MM.1S (cell line): ENCODE results near the gene TTYH1.
A peak's percentile ranks its signal among the peaks of the same experiment; 100 is the strongest.
"Not testable (repeated sequence)": the region's sequence is repeated elsewhere in the genome, so short reads cannot be mapped to it uniquely, and the experiment has no call there.

Source experiments
- DNase-seq: peaks from one replicate; pipeline ENCODE4 v3.0.0-alpha.2; 2015
- H2AFZ ChIP-seq: fragments of 300-600 bp; sonication (generic); 2 replicates; pipeline ENCODE4 v1.6.0; 2016; ENCODE audit warnings: antibody characterized with exemption, low read length
- H3F3A ChIP-seq: fragments of 300-600 bp; sonication (generic); 2 replicates; pipeline ENCODE4 v1.6.1; 2016; ENCODE audit warnings: mild to moderate bottlenecking, antibody characterized with exemption, low read length, moderate library complexity, mixed read lengths; ENCODE audit not compliant: insufficient read depth
- H3K27ac ChIP-seq: fragments of 300-600 bp; sonication (generic); 2 replicates; pipeline ENCODE4 v1.5.1; 2016; ENCODE audit warnings: mild to moderate bottlenecking, low read length
- H3K27me3 ChIP-seq: fragments of 300-600 bp; sonication (generic); replicated peaks from 2 replicates; pipeline ENCODE4 v1.6.0; 2016; ENCODE audit warnings: low read length; ENCODE audit not compliant: insufficient read depth
- H3K36me3 ChIP-seq: fragments of 300-600 bp; sonication (generic); replicated peaks from 2 replicates; pipeline ENCODE4 v1.6.1; 2016; ENCODE audit warnings: mild to moderate bottlenecking, low read length, mixed read lengths; ENCODE audit not compliant: insufficient read depth
- H3K4me1 ChIP-seq: fragments of 300-600 bp; sonication (generic); 2 replicates; pipeline ENCODE4 v1.6.1; 2016; ENCODE audit warnings: low read length, mixed read lengths
- H3K4me2 ChIP-seq: fragments of 300-600 bp; sonication (generic); 2 replicates; pipeline ENCODE4 v1.6.0; 2016; ENCODE audit warnings: low read depth, low read length
- H3K4me3 ChIP-seq: fragments of 300-600 bp; sonication (generic); 2 replicates; pipeline ENCODE4 v1.5.1; 2016; ENCODE audit warnings: low read length, mixed read lengths
- H3K79me2 ChIP-seq: fragments of 300-600 bp; sonication (generic); 2 replicates; pipeline ENCODE4 v1.6.1; 2016; ENCODE audit warnings: mixed run types, low read length, mixed read lengths
- H3K9ac ChIP-seq: fragments of 300-600 bp; sonication (generic); 2 replicates; pipeline ENCODE4 v1.6.1; 2016; ENCODE audit warnings: low read length, mixed read lengths
- H3K9me2 ChIP-seq: fragments of 300-600 bp; sonication (generic); replicated peaks from 2 replicates; pipeline ENCODE4 v1.6.1; 2016; ENCODE audit warnings: mild to moderate bottlenecking, low read length, mixed read lengths; ENCODE audit not compliant: insufficient read depth
- H3K9me3 ChIP-seq: fragments of 300-600 bp; sonication (generic); replicated peaks from 2 replicates; pipeline ENCODE4 v1.6.1; 2016; ENCODE audit warnings: mild to moderate bottlenecking, low read length, mixed read lengths; ENCODE audit not compliant: insufficient read depth
- H4K20me1 ChIP-seq: fragments of 300-600 bp; sonication (generic); 2 replicates; pipeline ENCODE4 v1.6.1; 2016; ENCODE audit warnings: mild to moderate bottlenecking, low read length, moderate library complexity, mixed read lengths; ENCODE audit not compliant: insufficient read depth
- CTCF ChIP-seq: fragments of 300-600 bp; sonication (generic); IDR thresholded peaks from 2 replicates; pipeline ENCODE4 v1.5.1; 2016; ENCODE audit warnings: antibody characterized with exemption, low read length, mixed read lengths
- EZH2 ChIP-seq: fragments of 300-600 bp; sonication (generic); optimal IDR thresholded peaks from 2 replicates; pipeline ENCODE3; 2017; ENCODE audit warnings: low read depth, mild to moderate bottlenecking, antibody characterized with exemption, low read length, mixed read lengths
- EZH2phosphoT487 ChIP-seq: fragments of 300-600 bp; sonication (generic); IDR thresholded peaks from 2 replicates; pipeline ENCODE4 v1.6.1; 2018; ENCODE audit warnings: antibody characterized with exemption, low read length

TTYH1 gene

GRCh38 chr19:54370434-54370796, 44.8 kb upstream of the TTYH1 start:
- peaks cover 10% of the 10 kb centered on the region; the same call in 1 of the 2 replicates for H3K27me3 ChIP-seq
- not testable (repeated sequence) for H3K4me2 ChIP-seq

GRCh38 chr19:54371453-54371852, 43.8 kb upstream of the TTYH1 start:
- H3K9me3 ChIP-seq, H3K36me3 ChIP-seq, H3K9ac ChIP-seq, H3K4me2 ChIP-seq, H3K4me3 ChIP-seq, H3K9me2 ChIP-seq, H2AFZ ChIP-seq, H4K20me1 ChIP-seq, DNase-seq: not testable (repeated sequence)
- Histone ChIP-seq H3K27me3 (peaks cover 10% of the 10 kb centered on the region; the same call in 1 of the 2 replicates), H3K27ac (peak overlapping the region; percentile 46; the same call in 1 of the 2 replicates), H3K79me2 (peaks cover 26% of the 10 kb centered on the region), H3F3A (peaks cover 28% of the 10 kb centered on the region; the same call in 1 of the 2 replicates), H3K4me1 (peaks cover 16% of the 10 kb centered on the region)

More at GRCh38 chr19:54370434-54370796, 44.8 kb upstream of the TTYH1 start:
- H3F3A ChIP-seq: peaks cover 28% of the 10 kb centered on the region; the same call in 1 of the 2 replicates
- peak overlapping the region; percentile 41; the same call in 1 of the 2 replicates for H3K4me3 ChIP-seq
- H3K9me2 ChIP-seq, H3K36me3 ChIP-seq, H3K9me3 ChIP-seq, H2AFZ ChIP-seq, H4K20me1 ChIP-seq: not testable (repeated sequence)
- DNase-seq: peak; percentile 79
- peaks cover 36% of the 10 kb centered on the region for H3K79me2 ChIP-seq
- peak overlapping the region; percentile 41; the same call in 1 of the 2 replicates for H3K9ac ChIP-seq
- H3K4me1 ChIP-seq: peaks cover 16% of the 10 kb centered on the region
- H3K27ac ChIP-seq: peak overlapping the region; percentile 46

GRCh38 chr19:54373781-54374631, 41.3 kb upstream of the TTYH1 start:
- Histone ChIP-seq H3K27me3 (peaks cover 5% of the 10 kb centered on the region; the same call in 1 of the 2 replicates), H3K4me3 (no peak overlapping the region), H4K20me1 (no peaks in the 10 kb centered on the region), H3K9me2 (no peaks in the 10 kb centered on the region), H3F3A (peaks cover 44% of the 10 kb centered on the region), H2AFZ (no peak overlapping the region), H3K27ac (peak overlapping the region; percentile 51; the same call in 1 of the 2 replicates), H3K9ac (no peak overlapping the region), H3K4me2 (no peak overlapping the region; the same call in 1 of the 2 replicates), H3K9me3 (no peaks in the 10 kb centered on the region), H3K79me2 (peaks cover 7% of the 10 kb centered on the region), H3K4me1 (peaks cover 21% of the 10 kb centered on the region), H3K36me3 (no peaks in the 10 kb centered on the region)
- no peak for TF ChIP-seq EZH2phosphoT487
- DNase-seq: peak; percentile 66

GRCh38 chr19:54375181-54375938, 39.9 kb upstream of the TTYH1 start:
- not testable (repeated sequence) for H3K9me3 ChIP-seq, H3K4me3 ChIP-seq, H3K9me2 ChIP-seq, H3K4me2 ChIP-seq, H3K27me3 ChIP-seq, DNase-seq, H2AFZ ChIP-seq, H3K36me3 ChIP-seq, H3K9ac ChIP-seq, H4K20me1 ChIP-seq, H3K27ac ChIP-seq, H3K79me2 ChIP-seq
- Histone ChIP-seq H3F3A (peaks cover 45% of the 10 kb centered on the region), H3K4me1 (peaks cover 29% of the 10 kb centered on the region)

GRCh38 chr19:54376610-54377285, 38.5 kb upstream of the TTYH1 start:
- Histone ChIP-seq H3K9ac (no peak overlapping the region), H3K36me3 (no peaks in the 10 kb centered on the region), H3K4me3 (no peak overlapping the region), H2AFZ (no peak overlapping the region), H3K9me2 (no peaks in the 10 kb centered on the region), H3K27me3 (no peaks in the 10 kb centered on the region; the same call in 1 of the 2 replicates), H4K20me1 (no peaks in the 10 kb centered on the region), H3F3A (peaks cover 39% of the 10 kb centered on the region), H3K79me2 (no peaks in the 10 kb centered on the region), H3K4me1 (peaks cover 28% of the 10 kb centered on the region), H3K4me2 (no peak overlapping the region), H3K9me3 (no peaks in the 10 kb centered on the region), H3K27ac (no peak overlapping the region)
- TF ChIP-seq EZH2phosphoT487 (no peak), CTCF (no peak), EZH2 (no peak)
- DNase-seq: no peak
